Measurements from ENCODE around the gene LPP.

- TF ChIP-seq, protein P1, sequence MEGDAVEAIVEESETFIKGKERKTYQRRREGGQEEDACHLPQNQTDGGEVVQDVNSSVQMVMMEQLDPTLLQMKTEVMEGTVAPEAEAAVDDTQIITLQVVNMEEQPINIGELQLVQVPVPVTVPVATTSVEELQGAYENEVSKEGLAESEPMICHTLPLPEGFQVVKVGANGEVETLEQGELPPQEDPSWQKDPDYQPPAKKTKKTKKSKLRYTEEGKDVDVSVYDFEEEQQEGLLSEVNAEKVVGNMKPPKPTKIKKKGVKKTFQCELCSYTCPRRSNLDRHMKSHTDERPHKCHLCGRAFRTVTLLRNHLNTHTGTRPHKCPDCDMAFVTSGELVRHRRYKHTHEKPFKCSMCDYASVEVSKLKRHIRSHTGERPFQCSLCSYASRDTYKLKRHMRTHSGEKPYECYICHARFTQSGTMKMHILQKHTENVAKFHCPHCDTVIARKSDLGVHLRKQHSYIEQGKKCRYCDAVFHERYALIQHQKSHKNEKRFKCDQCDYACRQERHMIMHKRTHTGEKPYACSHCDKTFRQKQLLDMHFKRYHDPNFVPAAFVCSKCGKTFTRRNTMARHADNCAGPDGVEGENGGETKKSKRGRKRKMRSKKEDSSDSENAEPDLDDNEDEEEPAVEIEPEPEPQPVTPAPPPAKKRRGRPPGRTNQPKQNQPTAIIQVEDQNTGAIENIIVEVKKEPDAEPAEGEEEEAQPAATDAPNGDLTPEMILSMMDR (IDR thresholded peaks at IDR 0.05; ENCODE audit: insufficient read depth, low read length, poor library complexity, severe bottlenecking), result no peak
- TF ChIP-seq EZH2phosphoT487 (conservative IDR thresholded peaks at IDR 0.05; ENCODE audit: low read length), result no peak
These were observed 734.5 kb downstream of the LPP start for GRCh38 chr3:188888321-188889053.

Measured in SU-DHL-6 (cell line).